Measurements from ENCODE around the gene CAPN9. TPM values are rescaled to one million over a fixed set of nuclear protein-coding genes. Genes with fewer than 3 reads are reported as not detected.

The CAPN9 gene
- total and polyA plus RNA-seq, 2 experiments from 2014 or later, result 0.98 to 3.7 TPM

GRCh38 chr1:230739564-230740290 is 7.5 kb upstream of the CAPN9 start:
- no peak for DNase-seq (ENCODE audit: low spot score)
- H3K9me2 ChIP-seq (replicated peaks; ENCODE audit: insufficient read depth), result no peaks in the 10 kb centered on the region
- H3K79me2 ChIP-seq, result no peaks in the 10 kb centered on the region
- H3K36me3 ChIP-seq (replicated peaks; ENCODE audit: insufficient read depth, low read depth), result no peaks in the 10 kb centered on the region
- peaks cover 11% of the 10 kb centered on the region for H3K4me1 ChIP-seq (ENCODE audit: insufficient read depth)
- no peak overlapping the region for H3K27ac ChIP-seq
- H2AFZ ChIP-seq, result no peak overlapping the region
- H3K4me2 ChIP-seq, result no peak overlapping the region
- WGBS (ENCODE audit: low lambda C conversion rate, missing lambda C conversion rate), result 97% methylated on average over 12 of the region's 12 CpGs
- TF ChIP-seq CTCF (IDR thresholded peaks at IDR 0.05; ENCODE audit: poor library complexity) (no peak), EZH2phosphoT487 (IDR thresholded peaks at IDR 0.05; ENCODE audit: low read depth, severe bottlenecking, unreplicated experiment) (no peak), EZH2 (IDR thresholded peaks at IDR 0.05; ENCODE audit: borderline replicate concordance) (no peak)
- H3K4me3 ChIP-seq, result no peak overlapping the region
- H4K20me1 ChIP-seq (ENCODE audit: insufficient read depth, poor library complexity, severe bottlenecking), result no peaks in the 10 kb centered on the region
- H3K9me3 ChIP-seq (ENCODE audit: low read depth), result no peaks in the 10 kb centered on the region
- H3K27me3 ChIP-seq, result no peaks in the 10 kb centered on the region

GRCh38 chr1:230743899-230744298 is 3.3 kb upstream of the CAPN9 start:
- Histone ChIP-seq H3K9me2 (replicated peaks; ENCODE audit: insufficient read depth) (no peaks in the 10 kb centered on the region), H3K4me1 (ENCODE audit: insufficient read depth) (peaks cover 30% of the 10 kb centered on the region), H3K4me3 (no peak overlapping the region), H3K4me2 (no peak overlapping the region), H3K79me2 (no peaks in the 10 kb centered on the region), H3K9me3 (ENCODE audit: low read depth) (no peaks in the 10 kb centered on the region), H2AFZ (no peak overlapping the region), H3K36me3 (replicated peaks; ENCODE audit: insufficient read depth, low read depth) (no peaks in the 10 kb centered on the region), H3K27ac (peak overlapping the region; percentile 42), H3K27me3 (no peaks in the 10 kb centered on the region), H4K20me1 (ENCODE audit: insufficient read depth, poor library complexity, severe bottlenecking) (no peaks in the 10 kb centered on the region)
- 90% methylated on average over 2 of the region's 2 CpGs for WGBS (ENCODE audit: low lambda C conversion rate, missing lambda C conversion rate)
- TF ChIP-seq EZH2 (IDR thresholded peaks at IDR 0.05; ENCODE audit: borderline replicate concordance) (no peak), CTCF (IDR thresholded peaks at IDR 0.05; ENCODE audit: poor library complexity) (no peak), EZH2phosphoT487 (IDR thresholded peaks at IDR 0.05; ENCODE audit: low read depth, severe bottlenecking, unreplicated experiment) (no peak)
- no peak for DNase-seq (ENCODE audit: low spot score)

- 44% methylated on average over 5 of the region's 5 CpGs for WGBS (ENCODE audit: low lambda C conversion rate, missing lambda C conversion rate)
- Histone ChIP-seq H3K79me2 (no peaks in the 10 kb centered on the region), H3K36me3 (replicated peaks; ENCODE audit: insufficient read depth, low read depth) (no peaks in the 10 kb centered on the region), H2AFZ (no peak overlapping the region), H3K4me3 (no peak overlapping the region), H3K27ac (peak overlapping the region; percentile 42), H3K27me3 (no peaks in the 10 kb centered on the region), H3K4me2 (no peak overlapping the region), H4K20me1 (ENCODE audit: insufficient read depth, poor library complexity, severe bottlenecking) (no peaks in the 10 kb centered on the region), H3K9me3 (ENCODE audit: low read depth) (no peaks in the 10 kb centered on the region), H3K4me1 (ENCODE audit: insufficient read depth) (peaks cover 33% of the 10 kb centered on the region), H3K9me2 (replicated peaks; ENCODE audit: insufficient read depth) (no peaks in the 10 kb centered on the region)
- TF ChIP-seq EZH2 (IDR thresholded peaks at IDR 0.05; ENCODE audit: borderline replicate concordance), result no peak
- no peak for TF ChIP-seq EZH2phosphoT487 (IDR thresholded peaks at IDR 0.05; ENCODE audit: low read depth, severe bottlenecking, unreplicated experiment)
- TF ChIP-seq CTCF (IDR thresholded peaks at IDR 0.05; ENCODE audit: poor library complexity), result no peak
- DNase-seq (ENCODE audit: low spot score), result no peak
These were observed 2.8 kb upstream of the CAPN9 start for GRCh38 chr1:230744382-230744781.

All from hepatocyte (in vitro differentiated cells).